ENCODE results near the gene STRIP1.

GRCh38 chr1:110089561-110090275 is 55.3 kb downstream of the STRIP1 start:
- TF ChIP-seq POLR2AphosphoS5 (IDR thresholded peaks at IDR 0.05) (peak; percentile 31 to 35 (median 35)), POLR2A (IDR thresholded peaks at IDR 0.05) (no peak)
- TF ChIP-seq, protein P1, sequence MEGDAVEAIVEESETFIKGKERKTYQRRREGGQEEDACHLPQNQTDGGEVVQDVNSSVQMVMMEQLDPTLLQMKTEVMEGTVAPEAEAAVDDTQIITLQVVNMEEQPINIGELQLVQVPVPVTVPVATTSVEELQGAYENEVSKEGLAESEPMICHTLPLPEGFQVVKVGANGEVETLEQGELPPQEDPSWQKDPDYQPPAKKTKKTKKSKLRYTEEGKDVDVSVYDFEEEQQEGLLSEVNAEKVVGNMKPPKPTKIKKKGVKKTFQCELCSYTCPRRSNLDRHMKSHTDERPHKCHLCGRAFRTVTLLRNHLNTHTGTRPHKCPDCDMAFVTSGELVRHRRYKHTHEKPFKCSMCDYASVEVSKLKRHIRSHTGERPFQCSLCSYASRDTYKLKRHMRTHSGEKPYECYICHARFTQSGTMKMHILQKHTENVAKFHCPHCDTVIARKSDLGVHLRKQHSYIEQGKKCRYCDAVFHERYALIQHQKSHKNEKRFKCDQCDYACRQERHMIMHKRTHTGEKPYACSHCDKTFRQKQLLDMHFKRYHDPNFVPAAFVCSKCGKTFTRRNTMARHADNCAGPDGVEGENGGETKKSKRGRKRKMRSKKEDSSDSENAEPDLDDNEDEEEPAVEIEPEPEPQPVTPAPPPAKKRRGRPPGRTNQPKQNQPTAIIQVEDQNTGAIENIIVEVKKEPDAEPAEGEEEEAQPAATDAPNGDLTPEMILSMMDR (IDR thresholded peaks at IDR 0.05 in 8 of 11, conservative IDR thresholded peaks at IDR 0.05 in 3 of 11) = no peak
